Colonic mucosa (tissue), 4 donors: Measurements from ENCODE around the gene MSI1. TPM values are rescaled to one million over a fixed set of nuclear protein-coding genes. Genes with fewer than 3 reads are reported as not detected.

ENCODE experiments used
- DNase-seq: peaks from one replicate; pipeline ENCODE4 v3.0.0-alpha.2; 2020
- H3K27ac ChIP-seq: fragments of 200-600 bp; one replicate; pipeline ENCODE4 v1.8.0; 2021
- H3K27me3 ChIP-seq: fragments of 200-600 bp; one replicate; pipeline ENCODE4 v1.8.0; 2021
- H3K36me3 ChIP-seq: fragments of 200-600 bp; one replicate; pipeline ENCODE4 v1.8.0; 2021
- H3K4me1 ChIP-seq: fragments of 200-600 bp; one replicate; pipeline ENCODE4 v1.8.0; 2021; ENCODE audit warnings: mild to moderate bottlenecking
- H3K4me3 ChIP-seq: fragments of 200-600 bp; one replicate; pipeline ENCODE4 v1.8.0; 2021
- H3K9ac ChIP-seq, 2 donors: one replicate each; pipeline ENCODE4 v1.7.0; 2013; ENCODE audit warnings: control low read depth in 2 of 2, low read depth in 2 of 2, low read length in 2 of 2
- H3K9me3 ChIP-seq: fragments of 200-600 bp; one replicate; pipeline ENCODE4 v1.8.0; 2021
- CTCF ChIP-seq: fragments of 200-600 bp; IDR thresholded peaks from one replicate; pipeline ENCODE4 v1.8.0; 2022; ENCODE audit warnings: antibody characterized with exemption, mild to moderate bottlenecking
- intact Hi-C: fragments of 100-400 bp; cut with DNase I; formaldehyde crosslinking; loops from one replicate; pipeline ENCODE4 v1.14.1; 2022
- total RNA-seq, 2 donors: library from RNA; stranded (reverse); fragmentation: NEBNext Ultra II Directional in 1 of 2; extraction: Animal tissue kit (Norgen Biotek cat#: 25700) in 1 of 2; gene quantifications; one replicate each; pipeline ENCODE4 v1.2.1, GENCODE V29; 2021
- donor health status: healthy.
- donor health status: DM: no; HTN: no; CAD: no.
- donor health status: DM: no; HTN: no; CAD: no.

The MSI1 gene
- total RNA-seq, 2 donors from 2014 or later = 3.8 to 11.7 TPM

DNA sequence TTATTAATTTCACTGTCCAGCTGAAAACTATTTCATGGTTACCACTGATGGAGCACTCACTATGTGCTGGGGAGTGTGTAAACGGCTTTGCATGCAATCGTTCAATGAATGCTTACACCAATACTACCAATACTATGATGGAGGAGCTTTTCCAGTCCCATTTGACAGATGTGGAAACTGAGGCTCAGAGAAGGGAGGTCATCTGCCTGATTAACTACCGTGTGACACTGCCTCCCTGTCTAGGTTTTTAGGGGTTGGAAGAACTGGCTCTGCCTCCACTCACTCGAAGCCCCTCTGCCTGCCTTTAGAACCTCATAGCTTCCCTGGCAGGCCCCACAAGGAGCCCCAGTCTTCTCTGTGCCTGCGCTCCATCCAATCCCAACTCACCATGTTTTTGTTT is 11.9 kb downstream of the MSI1 start:
- no peaks in the 10 kb centered on the region for H3K9me3 ChIP-seq
- no peaks in the 10 kb centered on the region for H3K27me3 ChIP-seq
- intact Hi-C loops = no loop called here
- no peak overlapping the region for H3K27ac ChIP-seq
- no peaks in the 10 kb centered on the region for H3K4me1 ChIP-seq
- no peak for TF ChIP-seq CTCF
- H3K36me3 ChIP-seq = no peaks in the 10 kb centered on the region
- no peak overlapping the region for H3K4me3 ChIP-seq
- no peak overlapping the region for H3K9ac ChIP-seq
- DNase-seq = no peak

GRCh38 chr12:120356567-120357030 is 12.4 kb downstream of the MSI1 start:
- Histone ChIP-seq H3K27me3 (no peaks in the 10 kb centered on the region), H3K36me3 (no peaks in the 10 kb centered on the region), H3K4me1 (no peaks in the 10 kb centered on the region), H3K27ac (no peak overlapping the region), H3K4me3 (no peak overlapping the region), H3K9ac (no peak overlapping the region), H3K9me3 (no peaks in the 10 kb centered on the region)
- peak; percentile 78 for DNase-seq
- peak; percentile 78 for TF ChIP-seq CTCF
- intact Hi-C loops = no loop called here

GRCh38 chr12:120353556-120354317 is 15.2 kb downstream of the MSI1 start:
- intact Hi-C loops = no loop called here
- Histone ChIP-seq H3K27ac (no peak overlapping the region), H3K9ac (no peak overlapping the region), H3K4me1 (no peaks in the 10 kb centered on the region), H3K27me3 (no peaks in the 10 kb centered on the region), H3K9me3 (no peaks in the 10 kb centered on the region), H3K36me3 (no peaks in the 10 kb centered on the region), H3K4me3 (no peak overlapping the region)
- DNase-seq = no peak
- no peak for TF ChIP-seq CTCF

DNA sequence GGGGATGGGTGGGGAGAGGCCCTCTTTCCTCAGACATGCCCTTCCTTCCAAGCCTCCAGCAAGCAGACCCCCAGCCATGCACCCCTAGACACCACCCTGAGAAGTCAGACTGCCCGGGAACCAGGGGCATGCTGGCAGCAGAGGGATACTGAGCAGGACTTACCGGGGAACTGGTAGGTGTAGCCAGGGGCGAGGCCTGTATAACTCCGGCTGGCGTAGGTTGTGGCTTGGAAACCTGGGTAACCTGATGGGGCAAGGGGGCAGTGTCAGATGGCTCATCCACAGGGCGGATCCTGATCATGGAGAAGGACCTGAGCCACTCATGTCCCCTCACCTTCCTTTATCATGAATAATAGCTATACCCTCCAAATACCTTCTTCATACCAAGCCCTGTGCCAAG is 15.8 kb downstream of the MSI1 start:
- H3K36me3 ChIP-seq = no peaks in the 10 kb centered on the region
- no peaks in the 10 kb centered on the region for H3K27me3 ChIP-seq
- no peak for DNase-seq

GRCh38 chr12:120352117-120352516 is 16.8 kb downstream of the MSI1 start:
- no peaks in the 10 kb centered on the region for H3K36me3 ChIP-seq
- TF ChIP-seq CTCF = no peak
- no peak overlapping the region for H3K4me3 ChIP-seq
- DNase-seq = no peak
- H3K27me3 ChIP-seq = no peaks in the 10 kb centered on the region
- intact Hi-C loops = no loop called here
- H3K9me3 ChIP-seq = no peaks in the 10 kb centered on the region
- no peaks in the 10 kb centered on the region for H3K4me1 ChIP-seq
- no peak overlapping the region for H3K27ac ChIP-seq
- no peak overlapping the region for H3K9ac ChIP-seq

More for the DNA sequence above, 15.8 kb downstream of the MSI1 start:
- Histone ChIP-seq H3K9ac (no peak overlapping the region), H3K4me1 (no peaks in the 10 kb centered on the region), H3K27ac (no peak overlapping the region), H3K4me3 (no peak overlapping the region), H3K9me3 (no peaks in the 10 kb centered on the region)
- no peak for TF ChIP-seq CTCF
- intact Hi-C loops = no loop called here
